Transverse colon (tissue), 3 donors: ENCODE results near the gene CRHBP.

Source experiments
- CTCF ChIP-seq, 5 experiments: fragments of 200-600 bp in 3 of 5; fragments of 450-650 bp in 2 of 5; sonication (generic) in 3 of 5; IDR thresholded peaks; 1 replicate in 2 of 5; 2 replicates in 3 of 5; pipeline ENCODE4 v1.5.1; 2016 to 2017; ENCODE audit warnings: antibody characterized with exemption in 5 of 5, inconsistent platforms in 3 of 5, mild to moderate bottlenecking in 2 of 5, moderate library complexity in 1 of 5
- EP300 ChIP-seq: sonication (generic); formaldehyde crosslinking; IDR thresholded peaks from one replicate; pipeline ENCODE4 v1.6.1; 2017; ENCODE audit warnings: antibody characterized with exemption, low read depth
- POLR2A ChIP-seq: fragments of 450-650 bp; IDR thresholded peaks from one replicate; pipeline ENCODE4 v1.6.1; 2016; ENCODE audit warnings: antibody characterized with exemption, mild to moderate bottlenecking, moderate library complexity

DNA sequence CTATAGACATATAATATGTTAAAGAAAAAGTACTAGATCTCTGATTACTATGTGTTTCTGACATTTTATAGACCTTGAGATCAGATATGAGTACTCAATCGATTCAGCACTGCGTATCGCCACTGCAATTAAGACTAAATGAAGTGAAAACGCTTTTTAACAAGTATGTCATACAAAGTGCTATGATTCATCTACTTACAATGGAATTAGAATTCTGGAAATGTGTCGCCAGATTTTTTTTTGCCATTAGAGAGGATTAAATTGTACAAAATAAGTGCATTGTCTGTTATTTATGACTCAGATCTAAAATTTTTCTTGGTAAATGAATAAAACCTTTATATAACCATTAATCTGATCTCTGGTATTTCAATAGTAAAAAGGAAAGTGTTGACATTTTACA lies 57.4 kb downstream of the CRHBP start:
- TF ChIP-seq POLR2A (no peak), CTCF (IDR thresholded peaks at IDR 0.05) (no peak), EP300 (no peak)
